Measurements from ENCODE around the gene EXOC6.

DNA sequence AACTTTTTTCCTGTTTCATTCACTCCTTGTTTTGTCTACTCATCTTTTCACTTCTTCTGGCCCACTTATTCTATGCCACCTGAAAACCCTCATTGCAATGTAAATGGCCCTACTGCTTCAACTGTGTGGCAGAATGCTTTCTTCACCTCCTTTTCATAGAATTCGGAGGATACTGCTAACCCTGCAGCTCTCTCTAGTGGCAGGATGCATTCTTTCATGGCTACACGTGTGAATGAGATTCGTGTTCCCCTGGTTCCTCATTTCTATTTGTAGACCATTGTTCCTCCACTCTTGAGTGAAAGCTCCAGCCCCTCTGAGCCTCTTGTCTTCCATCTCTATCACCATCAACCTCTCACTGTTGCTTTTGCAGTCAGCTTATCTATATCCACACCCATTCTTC is 191.4 kb downstream of the EXOC6 start:
- TF ChIP-seq ZNF274 (IDR thresholded peaks at IDR 0.05; ENCODE audit: insufficient read depth, insufficient read length), result no peak
- no peak for TF ChIP-seq YBX1 (IDR thresholded peaks at IDR 0.05)
- no peak for TF ChIP-seq ASH2L (IDR thresholded peaks at IDR 0.05; ENCODE audit: borderline replicate concordance, low read depth)
- TF ChIP-seq, protein P1, sequence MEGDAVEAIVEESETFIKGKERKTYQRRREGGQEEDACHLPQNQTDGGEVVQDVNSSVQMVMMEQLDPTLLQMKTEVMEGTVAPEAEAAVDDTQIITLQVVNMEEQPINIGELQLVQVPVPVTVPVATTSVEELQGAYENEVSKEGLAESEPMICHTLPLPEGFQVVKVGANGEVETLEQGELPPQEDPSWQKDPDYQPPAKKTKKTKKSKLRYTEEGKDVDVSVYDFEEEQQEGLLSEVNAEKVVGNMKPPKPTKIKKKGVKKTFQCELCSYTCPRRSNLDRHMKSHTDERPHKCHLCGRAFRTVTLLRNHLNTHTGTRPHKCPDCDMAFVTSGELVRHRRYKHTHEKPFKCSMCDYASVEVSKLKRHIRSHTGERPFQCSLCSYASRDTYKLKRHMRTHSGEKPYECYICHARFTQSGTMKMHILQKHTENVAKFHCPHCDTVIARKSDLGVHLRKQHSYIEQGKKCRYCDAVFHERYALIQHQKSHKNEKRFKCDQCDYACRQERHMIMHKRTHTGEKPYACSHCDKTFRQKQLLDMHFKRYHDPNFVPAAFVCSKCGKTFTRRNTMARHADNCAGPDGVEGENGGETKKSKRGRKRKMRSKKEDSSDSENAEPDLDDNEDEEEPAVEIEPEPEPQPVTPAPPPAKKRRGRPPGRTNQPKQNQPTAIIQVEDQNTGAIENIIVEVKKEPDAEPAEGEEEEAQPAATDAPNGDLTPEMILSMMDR (IDR thresholded peaks at IDR 0.05 in 2 of 3, conservative IDR thresholded peaks at IDR 0.05 in 1 of 3; ENCODE audit: control insufficient read depth in 2 of 3, extremely low read depth in 1 of 3, insufficient read depth in 1 of 3, low read depth in 3 of 3, low read length in 3 of 3), result peak; percentile 53 to 69 (median 59)
- no peak for TF ChIP-seq MTA3 (IDR thresholded peaks at IDR 0.05; ENCODE audit: borderline replicate concordance, low read length)
- no peak for TF ChIP-seq STAT3 (IDR thresholded peaks at IDR 0.05; ENCODE audit: low read depth, low read length)
- no peak for TF ChIP-seq RCOR1 (conservative IDR thresholded peaks at IDR 0.05; ENCODE audit: low read depth, low read length)
- TF ChIP-seq, protein P2, sequence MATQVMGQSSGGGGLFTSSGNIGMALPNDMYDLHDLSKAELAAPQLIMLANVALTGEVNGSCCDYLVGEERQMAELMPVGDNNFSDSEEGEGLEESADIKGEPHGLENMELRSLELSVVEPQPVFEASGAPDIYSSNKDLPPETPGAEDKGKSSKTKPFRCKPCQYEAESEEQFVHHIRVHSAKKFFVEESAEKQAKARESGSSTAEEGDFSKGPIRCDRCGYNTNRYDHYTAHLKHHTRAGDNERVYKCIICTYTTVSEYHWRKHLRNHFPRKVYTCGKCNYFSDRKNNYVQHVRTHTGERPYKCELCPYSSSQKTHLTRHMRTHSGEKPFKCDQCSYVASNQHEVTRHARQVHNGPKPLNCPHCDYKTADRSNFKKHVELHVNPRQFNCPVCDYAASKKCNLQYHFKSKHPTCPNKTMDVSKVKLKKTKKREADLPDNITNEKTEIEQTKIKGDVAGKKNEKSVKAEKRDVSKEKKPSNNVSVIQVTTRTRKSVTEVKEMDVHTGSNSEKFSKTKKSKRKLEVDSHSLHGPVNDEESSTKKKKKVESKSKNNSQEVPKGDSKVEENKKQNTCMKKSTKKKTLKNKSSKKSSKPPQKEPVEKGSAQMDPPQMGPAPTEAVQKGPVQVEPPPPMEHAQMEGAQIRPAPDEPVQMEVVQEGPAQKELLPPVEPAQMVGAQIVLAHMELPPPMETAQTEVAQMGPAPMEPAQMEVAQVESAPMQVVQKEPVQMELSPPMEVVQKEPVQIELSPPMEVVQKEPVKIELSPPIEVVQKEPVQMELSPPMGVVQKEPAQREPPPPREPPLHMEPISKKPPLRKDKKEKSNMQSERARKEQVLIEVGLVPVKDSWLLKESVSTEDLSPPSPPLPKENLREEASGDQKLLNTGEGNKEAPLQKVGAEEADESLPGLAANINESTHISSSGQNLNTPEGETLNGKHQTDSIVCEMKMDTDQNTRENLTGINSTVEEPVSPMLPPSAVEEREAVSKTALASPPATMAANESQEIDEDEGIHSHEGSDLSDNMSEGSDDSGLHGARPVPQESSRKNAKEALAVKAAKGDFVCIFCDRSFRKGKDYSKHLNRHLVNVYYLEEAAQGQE (IDR thresholded peaks at IDR 0.05; ENCODE audit: low read depth, low read length), result no peak
- TF ChIP-seq, protein P3, sequence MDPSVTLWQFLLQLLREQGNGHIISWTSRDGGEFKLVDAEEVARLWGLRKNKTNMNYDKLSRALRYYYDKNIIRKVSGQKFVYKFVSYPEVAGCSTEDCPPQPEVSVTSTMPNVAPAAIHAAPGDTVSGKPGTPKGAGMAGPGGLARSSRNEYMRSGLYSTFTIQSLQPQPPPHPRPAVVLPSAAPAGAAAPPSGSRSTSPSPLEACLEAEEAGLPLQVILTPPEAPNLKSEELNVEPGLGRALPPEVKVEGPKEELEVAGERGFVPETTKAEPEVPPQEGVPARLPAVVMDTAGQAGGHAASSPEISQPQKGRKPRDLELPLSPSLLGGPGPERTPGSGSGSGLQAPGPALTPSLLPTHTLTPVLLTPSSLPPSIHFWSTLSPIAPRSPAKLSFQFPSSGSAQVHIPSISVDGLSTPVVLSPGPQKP (IDR thresholded peaks at IDR 0.05; ENCODE audit: low read depth, low read length), result no peak
- no peak for TF ChIP-seq SREBF2 (IDR thresholded peaks at IDR 0.05; ENCODE audit: low read length)
- TF ChIP-seq EZH2 (IDR thresholded peaks at IDR 0.05; ENCODE audit: borderline replicate concordance, control insufficient read depth, low read depth, low read length), result no peak
- TF ChIP-seq, protein P4, sequence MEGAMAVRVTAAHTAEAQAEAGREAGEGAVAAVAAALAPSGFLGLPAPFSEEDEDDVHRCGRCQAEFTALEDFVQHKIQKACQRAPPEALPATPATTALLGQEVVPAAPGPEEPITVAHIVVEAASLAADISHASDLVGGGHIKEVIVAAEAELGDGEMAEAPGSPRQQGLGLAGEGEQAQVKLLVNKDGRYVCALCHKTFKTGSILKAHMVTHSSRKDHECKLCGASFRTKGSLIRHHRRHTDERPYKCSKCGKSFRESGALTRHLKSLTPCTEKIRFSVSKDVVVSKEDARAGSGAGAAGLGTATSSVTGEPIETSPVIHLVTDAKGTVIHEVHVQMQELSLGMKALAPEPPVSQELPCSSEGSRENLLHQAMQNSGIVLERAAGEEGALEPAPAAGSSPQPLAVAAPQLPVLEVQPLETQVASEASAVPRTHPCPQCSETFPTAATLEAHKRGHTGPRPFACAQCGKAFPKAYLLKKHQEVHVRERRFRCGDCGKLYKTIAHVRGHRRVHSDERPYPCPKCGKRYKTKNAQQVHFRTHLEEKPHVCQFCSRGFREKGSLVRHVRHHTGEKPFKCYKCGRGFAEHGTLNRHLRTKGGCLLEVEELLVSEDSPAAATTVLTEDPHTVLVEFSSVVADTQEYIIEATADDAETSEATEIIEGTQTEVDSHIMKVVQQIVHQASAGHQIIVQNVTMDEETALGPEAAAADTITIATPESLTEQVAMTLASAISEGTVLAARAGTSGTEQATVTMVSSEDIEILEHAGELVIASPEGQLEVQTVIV (IDR thresholded peaks at IDR 0.05; ENCODE audit: borderline replicate concordance, partially characterized antibody), result no peak
